CD14-positive monocyte (primary cell): ENCODE results near the gene CYBB. TPM values are rescaled to one million over a fixed set of nuclear protein-coding genes. Genes with fewer than 3 reads are reported as not detected.

ENCODE experiments used
- DNase-seq, 3 donors: peaks; one replicate each; pipeline ENCODE4 v3.0.0-alpha.2; 2011 to 2022
- H2AFZ ChIP-seq: 2 replicates; pipeline ENCODE4 v1.6.0; 2012; ENCODE audit warnings: mild to moderate bottlenecking, low read depth, low read length, inconsistent platforms; ENCODE audit not compliant: insufficient read depth, poor library complexity, severe bottlenecking
- H3K27ac ChIP-seq, 2 donors: 1 replicate in 1 of 2; 2 replicates in 1 of 2; pipeline ENCODE4 v1.5.1; 2012 to 2013; ENCODE audit warnings: low read length in 2 of 2, control low read depth in 1 of 2, inconsistent platforms in 1 of 2, low read depth in 1 of 2, mild to moderate bottlenecking in 1 of 2
- H3K27me3 ChIP-seq, 2 donors: one replicate each; pipeline versions ENCODE4 v1.6.0 to v1.6.1; 2011 to 2013; ENCODE audit warnings: low read length in 2 of 2; ENCODE audit not compliant: control insufficient read depth in 2 of 2, insufficient read depth in 2 of 2
- H3K36me3 ChIP-seq, 2 donors: replicated peaks in 1 of 2; 1 replicate in 1 of 2; 2 replicates in 1 of 2; pipeline versions ENCODE4 v1.5.1 to v1.6.1; 2012 to 2013; ENCODE audit warnings: low read length in 2 of 2, control low read depth in 1 of 2, inconsistent platforms in 1 of 2, mild to moderate bottlenecking in 1 of 2; ENCODE audit not compliant: insufficient read depth in 2 of 2, control insufficient read depth in 1 of 2
- H3K4me1 ChIP-seq, 2 donors: 1 replicate in 1 of 2; 2 replicates in 1 of 2; pipeline versions ENCODE4 v1.5.1 to v1.6.1; 2012 to 2013; ENCODE audit warnings: low read length in 2 of 2, control low read depth in 1 of 2, inconsistent platforms in 1 of 2, mild to moderate bottlenecking in 1 of 2, moderate library complexity in 1 of 2; ENCODE audit not compliant: insufficient read depth in 2 of 2, control insufficient read depth in 1 of 2
- H3K4me2 ChIP-seq: replicated peaks from 2 replicates; pipeline ENCODE3; 2012; ENCODE audit warnings: low read length, moderate library complexity, mild to moderate bottlenecking; ENCODE audit not compliant: poor library complexity, severe bottlenecking; ENCODE audit errors: extremely low read depth
- H3K4me3 ChIP-seq, 3 experiments: fragments of 200-600 bp in 1 of 3; sonication (generic) in 1 of 3; replicated peaks in 1 of 3; 1 replicate in 2 of 3; 2 replicates in 1 of 3; pipeline ENCODE4 v1.5.1; 2011 to 2013; ENCODE audit warnings: low read length in 3 of 3, mild to moderate bottlenecking in 3 of 3, control low read depth in 2 of 3, low read depth in 2 of 3, inconsistent platforms in 1 of 3, moderate library complexity in 1 of 3
- H3K79me2 ChIP-seq: 2 replicates; pipeline ENCODE4 v1.6.0; 2012; ENCODE audit warnings: mild to moderate bottlenecking, control low read depth, inconsistent platforms, low read length, moderate library complexity; ENCODE audit not compliant: insufficient read depth
- H3K9ac ChIP-seq: 2 replicates; pipeline ENCODE4 v1.6.0; 2017; ENCODE audit warnings: low read length, mild to moderate bottlenecking; ENCODE audit not compliant: insufficient read depth, poor library complexity, severe bottlenecking
- H3K9me3 ChIP-seq, 2 donors: replicated peaks in 1 of 2; 1 replicate in 1 of 2; 2 replicates in 1 of 2; pipeline versions ENCODE4 v1.5.1 to v1.6.1; 2012 to 2013; ENCODE audit warnings: low read length in 2 of 2, control low read depth in 1 of 2; ENCODE audit not compliant: control insufficient read depth in 1 of 2, insufficient read depth in 1 of 2
- H4K20me1 ChIP-seq: 2 replicates; pipeline ENCODE4 v1.6.0; 2012; ENCODE audit warnings: mild to moderate bottlenecking, low read length, control low read depth, moderate library complexity; ENCODE audit not compliant: insufficient read depth
- H3K27ac Mint-ChIP-seq, 7 donors: one replicate each; pipeline ENCODE4 v1.8.0; 2020; ENCODE audit warnings: mild to moderate bottlenecking in 7 of 7, mixed read lengths in 7 of 7, moderate library complexity in 6 of 7, inconsistent platforms in 2 of 7
- H3K27me3 Mint-ChIP-seq, 3 donors: one replicate each; pipeline ENCODE4 v1.8.0; 2021 to 2022; ENCODE audit warnings: low read depth in 3 of 3, mild to moderate bottlenecking in 3 of 3, mixed read lengths in 3 of 3, moderate library complexity in 3 of 3, inconsistent platforms in 1 of 3
- H3K36me3 Mint-ChIP-seq, 2 donors: one replicate each; pipeline ENCODE4 v1.8.0; 2020; ENCODE audit warnings: mixed read lengths in 2 of 2, inconsistent platforms in 1 of 2, mild to moderate bottlenecking in 1 of 2
- H3K4me1 Mint-ChIP-seq: one replicate; pipeline ENCODE4 v1.8.0; 2020; ENCODE audit warnings: mild to moderate bottlenecking, mixed read lengths
- H3K4me3 Mint-ChIP-seq, 2 donors: one replicate each; pipeline ENCODE4 v1.8.0; 2020; ENCODE audit warnings: mild to moderate bottlenecking in 2 of 2, mixed read lengths in 2 of 2, moderate library complexity in 1 of 2
- H3K9me3 Mint-ChIP-seq, 7 donors: one replicate each; pipeline ENCODE4 v1.8.0; 2020 to 2022; ENCODE audit warnings: mixed read lengths in 7 of 7, mild to moderate bottlenecking in 6 of 7, moderate library complexity in 6 of 7, inconsistent platforms in 2 of 7
- WGBS: methylation state at CpG from one replicate; pipeline ENCODE4 v1.1.5; 2013; ENCODE audit warnings: missing lambda C conversion rate; ENCODE audit not compliant: insufficient coverage; 5-methylcytosine and 5-hydroxymethylcytosine counted together
- intact Hi-C, 2 donors: fragments of 100-400 bp; cut with micrococcal nuclease; formaldehyde crosslinking; loops; one replicate each; pipeline versions ENCODE4 v1.15.0 to v1.15.1; 2023
- polyA plus RNA-seq, 3 donors: library from polyadenylated mRNA; depleted of rRNA in 1 of 3; unstranded in 2 of 3; stranded (reverse) in 1 of 3; fragments of 300-500 nt in 2 of 3; fragments of >200 nt in 1 of 3; fragmentation: Illumina TruSeq in 2 of 3; gene quantifications; 1 replicate in 2 of 3; 2 replicates in 1 of 3; pipeline ENCODE4 v1.2.3, GENCODE V29; 2012 to 2021
- TF ChIP-seq, protein P1 (sequence below): fragments of 200-600 bp; IDR thresholded peaks from one replicate; pipeline ENCODE4 v1.8.0; 2022; ENCODE audit warnings: antibody characterized with exemption, mild to moderate bottlenecking

CYBB gene
- polyA plus RNA-seq, 3 donors = 328 to 851 (median 842) TPM

DNA sequence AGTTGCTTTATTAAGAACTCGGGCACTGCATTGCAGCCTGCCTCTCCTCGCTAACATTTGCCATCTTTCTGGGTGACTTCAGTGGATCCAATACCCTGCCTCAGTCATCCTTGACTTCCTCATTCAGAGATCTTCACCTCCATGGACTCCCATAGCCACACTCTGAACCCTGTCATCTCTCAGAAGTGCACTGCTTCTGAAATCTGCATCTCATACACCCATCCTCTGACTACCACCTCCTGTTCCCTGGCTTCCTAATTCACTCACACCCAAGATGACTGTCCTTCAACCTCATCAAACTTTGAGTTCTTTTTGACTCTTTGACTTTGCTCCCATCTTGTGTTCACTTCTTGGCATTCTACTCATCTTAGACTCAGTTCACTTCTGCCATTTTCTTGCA is 25.3 kb upstream of the CYBB start:
- peaks cover 3% of the 10 kb centered on the region for H3K79me2 ChIP-seq
- H3K36me3 Mint-ChIP-seq = no peaks in the 10 kb centered on the region

DNA sequence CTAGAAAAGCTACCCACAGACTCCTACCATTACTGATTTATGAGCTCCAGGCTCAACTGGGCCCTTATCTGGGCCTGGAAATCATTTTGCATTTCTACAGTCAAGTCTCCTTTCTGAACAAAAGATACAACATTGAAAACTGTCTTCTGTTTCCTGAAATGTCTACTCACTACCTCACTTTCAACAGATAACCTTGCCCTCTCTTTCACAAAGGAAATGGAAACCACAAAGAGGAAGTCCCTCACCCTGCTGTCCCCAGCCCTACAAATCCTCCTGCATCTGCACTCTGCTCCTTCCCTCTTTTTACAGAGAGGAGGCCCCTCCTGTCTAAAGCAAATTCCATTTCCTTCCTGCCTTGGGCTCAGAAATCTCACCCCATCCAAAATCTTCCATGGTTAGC is 24.8 kb upstream of the CYBB start:
- H3K4me3 Mint-ChIP-seq = no peak overlapping the region
- DNase-seq = peak; percentile 72 to 86 (median 78)
- peaks cover 3% of the 10 kb centered on the region for H3K79me2 ChIP-seq
- no peaks in the 10 kb centered on the region for H3K36me3 ChIP-seq
- peaks cover 0 to 2% (median 0%) of the 10 kb centered on the region in 3 donors for H3K27me3 Mint-ChIP-seq
- H3K27ac Mint-ChIP-seq = no peak overlapping the region
- peaks cover 0 to 3% (median 2%) of the 10 kb centered on the region in 7 donors for H3K9me3 Mint-ChIP-seq
- H4K20me1 ChIP-seq = no peaks in the 10 kb centered on the region
- H3K36me3 Mint-ChIP-seq = no peaks in the 10 kb centered on the region
- peak overlapping the region; percentile 78 to 82 for H3K27ac ChIP-seq
- no peaks in the 10 kb centered on the region for H3K27me3 ChIP-seq
- intact Hi-C loops = no loop called here
- peaks cover 63 to 75% of the 10 kb centered on the region in 2 donors for H3K4me1 ChIP-seq
- H3K4me1 Mint-ChIP-seq = peaks cover 21% of the 10 kb centered on the region
- H2AFZ ChIP-seq = no peak overlapping the region
- no peaks in the 10 kb centered on the region for H3K9me3 ChIP-seq
- peak overlapping the region; percentile 36 for H3K4me2 ChIP-seq
- H3K4me3 ChIP-seq = peak overlapping the region in 1 of 3 experiments; percentile 38
- TF ChIP-seq, protein P1, sequence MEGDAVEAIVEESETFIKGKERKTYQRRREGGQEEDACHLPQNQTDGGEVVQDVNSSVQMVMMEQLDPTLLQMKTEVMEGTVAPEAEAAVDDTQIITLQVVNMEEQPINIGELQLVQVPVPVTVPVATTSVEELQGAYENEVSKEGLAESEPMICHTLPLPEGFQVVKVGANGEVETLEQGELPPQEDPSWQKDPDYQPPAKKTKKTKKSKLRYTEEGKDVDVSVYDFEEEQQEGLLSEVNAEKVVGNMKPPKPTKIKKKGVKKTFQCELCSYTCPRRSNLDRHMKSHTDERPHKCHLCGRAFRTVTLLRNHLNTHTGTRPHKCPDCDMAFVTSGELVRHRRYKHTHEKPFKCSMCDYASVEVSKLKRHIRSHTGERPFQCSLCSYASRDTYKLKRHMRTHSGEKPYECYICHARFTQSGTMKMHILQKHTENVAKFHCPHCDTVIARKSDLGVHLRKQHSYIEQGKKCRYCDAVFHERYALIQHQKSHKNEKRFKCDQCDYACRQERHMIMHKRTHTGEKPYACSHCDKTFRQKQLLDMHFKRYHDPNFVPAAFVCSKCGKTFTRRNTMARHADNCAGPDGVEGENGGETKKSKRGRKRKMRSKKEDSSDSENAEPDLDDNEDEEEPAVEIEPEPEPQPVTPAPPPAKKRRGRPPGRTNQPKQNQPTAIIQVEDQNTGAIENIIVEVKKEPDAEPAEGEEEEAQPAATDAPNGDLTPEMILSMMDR = no peak
- H3K9ac ChIP-seq = no peak overlapping the region

More for the DNA sequence above, 25.3 kb upstream of the CYBB start:
- Mint-ChIP-seq H3K9me3 (peaks cover 0 to 3% (median 2%) of the 10 kb centered on the region in 7 donors), H3K27ac (no peak overlapping the region), H3K4me1 (peaks cover 19% of the 10 kb centered on the region), H3K27me3 (peaks cover 0 to 2% (median 0%) of the 10 kb centered on the region in 3 donors), H3K4me3 (no peak overlapping the region)
- H3K27me3 ChIP-seq = no peaks in the 10 kb centered on the region
- H3K36me3 ChIP-seq = no peaks in the 10 kb centered on the region
- peaks cover 61 to 70% of the 10 kb centered on the region in 2 donors for H3K4me1 ChIP-seq
- no peak overlapping the region for H2AFZ ChIP-seq
- H3K4me2 ChIP-seq = peak overlapping the region; percentile 36
- WGBS = 82% methylated on average over 2 of the region's 2 CpGs
- H3K9ac ChIP-seq = no peak overlapping the region
- H3K27ac ChIP-seq = peak overlapping the region; percentile 78 to 82
- intact Hi-C loops = no loop called here
- H4K20me1 ChIP-seq = no peaks in the 10 kb centered on the region
- TF ChIP-seq, protein P1 = no peak
- H3K4me3 ChIP-seq = peak overlapping the region in 1 of 3 experiments; percentile 38
- DNase-seq = peak; percentile 37 to 62 (median 46)
- H3K9me3 ChIP-seq = no peaks in the 10 kb centered on the region
